GF-D8 (cell line): ENCODE data around the gene NADK2.
A peak's percentile ranks its signal among the peaks of the same experiment; 100 is the strongest.

Experiments used
- DNase-seq: peaks from one replicate; lab custom pipeline; 2025; lab: John Stamatoyannopoulos, UW

Gene NADK2

DNA sequence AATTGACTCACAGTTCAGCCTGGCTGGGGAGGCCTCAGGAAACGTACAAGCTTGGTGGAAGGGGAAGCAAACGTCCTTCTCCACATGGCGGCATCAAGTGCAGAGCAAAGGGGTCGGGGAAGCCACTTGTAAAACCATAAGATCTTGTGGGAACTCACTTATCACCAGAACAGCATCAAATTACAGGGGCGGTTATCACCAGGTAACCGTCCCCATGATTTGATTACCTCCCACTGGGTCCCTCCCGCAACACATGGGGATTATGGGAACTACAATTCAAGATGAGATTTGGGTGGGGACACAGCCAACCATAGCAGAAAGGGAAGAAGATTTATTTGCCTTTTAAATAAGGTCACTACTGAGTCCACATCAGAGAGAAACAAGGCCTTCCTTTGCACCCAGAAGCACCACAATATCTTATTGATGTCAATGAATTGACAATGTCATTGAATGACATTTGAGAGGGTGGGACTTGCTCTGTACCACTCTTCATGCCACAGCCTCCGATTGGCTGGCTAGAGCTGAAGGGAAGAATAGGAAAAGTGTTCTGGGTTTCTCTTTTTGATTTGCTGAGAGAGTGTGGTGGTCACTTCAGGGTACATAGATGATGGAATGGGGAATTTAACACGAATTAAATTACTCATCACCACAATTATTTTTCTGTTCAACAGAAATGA, 78.8 kb downstream of the NADK2 start:
- no peak for DNase-seq

DNA sequence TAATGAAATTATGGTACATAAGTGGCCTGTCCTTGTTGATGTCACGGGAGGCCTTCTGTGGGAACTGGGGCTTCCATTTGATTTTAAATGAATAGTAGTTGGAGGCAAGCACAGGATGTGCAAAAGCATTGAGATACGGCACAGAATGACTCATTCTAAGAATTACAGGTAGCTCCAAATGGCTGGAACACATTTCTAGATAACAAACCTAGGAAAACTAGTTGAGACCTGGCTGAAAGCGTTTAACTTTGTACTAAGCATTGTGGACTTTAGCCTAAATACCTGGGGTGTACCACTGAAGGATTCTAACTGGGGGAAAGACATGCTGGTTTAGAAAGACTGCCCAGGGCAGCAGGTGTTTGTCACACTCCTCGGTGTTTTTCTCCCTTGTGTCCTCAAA, 80.4 kb downstream of the NADK2 start:
- DNase-seq, result no peak

DNA sequence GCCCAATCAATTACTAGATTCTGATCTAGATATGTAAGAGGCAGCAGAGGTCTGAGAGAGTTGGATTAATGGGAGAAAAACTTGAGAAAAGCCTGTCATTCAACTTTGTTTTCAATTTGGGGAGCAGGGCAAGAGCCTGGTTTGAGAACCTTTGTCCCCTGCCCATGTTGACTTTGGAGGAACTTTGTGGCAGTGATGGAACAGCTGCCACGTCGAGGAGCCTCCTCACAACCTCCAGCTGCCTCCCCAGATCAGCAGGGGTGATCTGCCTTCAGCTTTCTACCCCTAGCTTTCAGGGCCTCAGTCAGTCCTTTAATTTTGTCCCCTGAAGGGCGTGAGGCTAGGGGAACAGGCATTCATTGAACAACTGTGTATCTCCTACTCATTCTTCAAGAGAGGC, 81.1 kb downstream of the NADK2 start:
- no peak for DNase-seq

DNA sequence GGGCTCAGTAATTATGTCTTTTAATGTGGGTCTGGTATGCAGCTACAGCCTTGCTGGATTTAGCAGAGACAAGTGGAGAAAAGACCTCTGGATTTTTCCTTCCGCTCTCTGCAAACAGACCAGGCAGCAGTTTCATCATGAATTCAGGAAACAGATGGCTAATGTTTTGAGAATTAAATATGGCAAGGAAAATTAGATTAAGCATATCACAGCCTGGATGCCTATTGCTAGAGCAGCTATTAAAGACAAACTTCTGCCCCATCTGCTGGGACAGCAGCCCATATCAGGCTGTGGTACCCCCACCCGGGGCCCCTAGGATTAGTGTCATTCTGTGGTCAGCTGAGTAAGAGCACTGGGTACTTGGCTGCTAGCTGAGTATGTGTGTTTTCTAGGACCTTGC, 83.6 kb downstream of the NADK2 start:
- no peak for DNase-seq

DNA sequence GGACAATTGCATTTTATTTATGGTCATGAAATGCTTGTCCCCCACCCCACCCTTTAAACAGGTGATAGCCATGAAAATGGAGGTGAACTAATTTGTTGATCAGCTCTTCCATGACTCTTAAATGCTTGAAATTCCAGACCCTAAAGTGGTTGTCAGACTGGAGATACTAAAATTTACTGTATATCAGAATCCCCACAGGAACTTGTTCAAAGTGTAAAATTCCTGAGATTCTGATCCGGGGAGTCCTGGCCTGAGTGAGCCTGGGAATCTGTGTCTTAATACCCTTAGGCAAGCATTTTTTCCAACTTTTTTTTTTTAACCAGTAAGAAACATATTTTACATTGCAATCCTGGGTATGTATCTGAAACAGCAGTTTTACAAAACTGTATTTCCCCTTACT, 85.1 kb downstream of the NADK2 start:
- no peak for DNase-seq

DNA sequence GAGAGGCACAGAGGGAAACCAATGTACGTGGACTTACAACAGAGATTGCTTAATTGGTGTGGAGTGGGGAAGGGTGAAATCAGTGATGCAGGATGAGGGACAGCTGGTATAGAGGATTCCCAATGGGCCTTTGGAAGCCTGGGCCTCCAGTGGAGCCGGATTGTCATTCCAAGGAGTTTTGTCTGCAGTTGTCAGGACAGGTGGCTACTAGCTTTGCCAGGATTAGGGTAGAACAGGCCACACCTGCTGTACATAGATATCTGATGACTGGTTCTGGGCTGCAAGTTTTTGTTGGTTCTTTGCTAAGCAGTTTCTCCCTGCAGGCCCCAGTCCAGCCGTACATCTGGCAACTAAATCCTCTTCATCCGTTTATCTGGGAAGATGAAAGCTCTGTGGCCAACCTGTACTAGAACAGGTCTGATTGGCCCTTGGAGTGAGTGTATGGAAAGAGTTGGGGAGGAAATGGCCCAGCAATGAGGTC, 85.6 kb downstream of the NADK2 start:
- DNase-seq, result no peak

DNA sequence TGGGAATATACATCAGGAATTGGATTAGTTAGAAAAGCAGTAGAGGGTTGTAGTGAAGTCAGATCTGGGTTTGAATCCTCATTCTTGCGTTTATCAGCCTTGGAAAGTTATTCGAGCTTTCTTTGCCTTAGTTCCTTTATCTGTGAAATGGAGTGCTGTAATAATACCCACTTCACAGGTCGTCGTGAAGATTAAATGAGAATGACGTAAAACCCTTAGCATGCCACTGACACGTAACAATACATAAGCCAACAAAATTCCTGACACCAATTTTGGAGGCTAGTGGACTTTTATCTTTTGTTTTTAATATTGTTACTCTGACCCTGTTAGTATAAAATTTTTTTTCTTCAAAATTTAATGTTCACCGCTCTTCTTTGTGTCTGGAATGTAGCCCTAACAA, 86.4 kb downstream of the NADK2 start:
- no peak for DNase-seq

DNA sequence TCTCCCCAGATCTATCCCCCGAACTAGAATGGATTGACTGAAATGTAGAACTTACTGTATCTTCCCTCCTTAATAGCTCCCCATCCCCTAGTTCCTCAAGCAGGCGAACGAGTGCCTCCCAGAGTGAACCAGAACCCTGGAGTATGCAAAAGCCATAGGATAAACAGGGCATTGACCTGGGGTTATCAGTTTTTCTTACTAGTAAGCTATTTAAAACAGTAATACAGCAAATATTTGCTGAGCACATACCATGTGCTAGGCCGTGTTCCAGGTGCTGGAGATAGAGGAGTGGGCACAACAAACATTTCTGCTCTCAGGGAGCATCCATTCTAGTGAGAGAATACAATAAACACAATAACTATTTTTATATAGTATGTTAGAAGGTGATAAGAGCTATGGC, 88.0 kb downstream of the NADK2 start:
- no peak for DNase-seq

DNA sequence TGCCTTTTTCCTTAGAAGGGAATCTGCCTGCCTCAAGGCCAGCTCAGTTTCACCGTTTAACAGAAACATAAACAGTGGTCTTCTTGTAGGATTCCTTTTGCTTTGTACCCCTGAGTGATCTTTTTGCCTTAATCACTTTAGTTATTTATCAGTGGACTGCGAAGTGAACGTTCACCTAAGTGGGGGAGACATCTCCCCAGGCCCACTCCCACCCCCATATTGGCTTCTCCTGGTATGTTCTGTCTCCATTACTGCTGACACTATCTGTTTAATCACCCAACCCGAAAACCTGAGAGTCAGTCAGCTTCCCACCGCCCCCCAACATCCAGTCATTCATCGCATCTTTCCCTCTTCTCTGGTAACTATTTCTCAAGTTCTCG, 88.4 kb downstream of the NADK2 start:
- no peak for DNase-seq

DNA sequence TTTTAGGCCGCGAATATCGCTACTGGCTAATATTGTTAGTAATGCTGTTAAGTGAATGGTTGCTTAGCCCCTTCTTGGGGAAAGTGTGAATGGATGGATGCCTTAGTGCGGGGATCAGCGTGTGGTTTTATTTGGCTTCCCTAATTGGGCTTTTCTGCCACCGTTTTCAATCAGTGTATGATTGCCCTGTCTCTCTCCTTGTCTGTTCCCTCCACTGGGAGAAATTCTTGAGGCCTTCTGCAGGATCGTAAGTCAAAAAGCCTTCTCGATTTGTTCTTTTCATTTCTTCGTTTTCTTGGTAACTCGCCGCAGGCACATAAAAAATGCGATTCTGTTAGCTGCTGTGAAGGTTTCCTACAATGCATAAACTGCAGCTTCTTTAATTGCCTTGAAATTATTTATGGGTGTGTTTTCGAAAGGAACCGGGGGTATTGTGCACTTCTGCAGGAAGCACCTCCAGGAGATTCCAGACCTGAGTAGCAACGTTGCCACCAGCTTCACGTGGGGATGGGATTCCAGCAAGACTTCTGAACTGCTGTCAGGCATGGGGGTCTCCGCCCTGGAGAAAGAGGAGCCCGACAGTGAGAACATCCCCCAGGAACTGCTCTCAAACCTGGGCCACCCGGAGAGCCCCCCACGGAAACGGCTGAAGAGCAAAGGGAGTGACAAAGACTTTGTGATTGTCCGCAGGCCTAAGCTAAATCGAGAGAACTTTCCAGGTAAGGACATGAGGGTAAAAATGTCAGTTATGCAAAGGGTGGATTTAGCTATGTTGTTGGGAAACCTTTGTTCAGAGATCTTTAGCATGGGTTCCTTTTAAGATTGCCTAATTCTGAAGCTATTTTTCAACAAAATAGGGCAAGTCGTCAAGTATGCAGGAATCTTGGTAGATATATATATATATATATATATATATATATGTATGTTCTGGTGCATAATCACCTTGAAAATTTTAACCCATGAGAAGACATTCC, 89.1 kb downstream of the NADK2 start:
- DNase-seq, result no peak

DNA sequence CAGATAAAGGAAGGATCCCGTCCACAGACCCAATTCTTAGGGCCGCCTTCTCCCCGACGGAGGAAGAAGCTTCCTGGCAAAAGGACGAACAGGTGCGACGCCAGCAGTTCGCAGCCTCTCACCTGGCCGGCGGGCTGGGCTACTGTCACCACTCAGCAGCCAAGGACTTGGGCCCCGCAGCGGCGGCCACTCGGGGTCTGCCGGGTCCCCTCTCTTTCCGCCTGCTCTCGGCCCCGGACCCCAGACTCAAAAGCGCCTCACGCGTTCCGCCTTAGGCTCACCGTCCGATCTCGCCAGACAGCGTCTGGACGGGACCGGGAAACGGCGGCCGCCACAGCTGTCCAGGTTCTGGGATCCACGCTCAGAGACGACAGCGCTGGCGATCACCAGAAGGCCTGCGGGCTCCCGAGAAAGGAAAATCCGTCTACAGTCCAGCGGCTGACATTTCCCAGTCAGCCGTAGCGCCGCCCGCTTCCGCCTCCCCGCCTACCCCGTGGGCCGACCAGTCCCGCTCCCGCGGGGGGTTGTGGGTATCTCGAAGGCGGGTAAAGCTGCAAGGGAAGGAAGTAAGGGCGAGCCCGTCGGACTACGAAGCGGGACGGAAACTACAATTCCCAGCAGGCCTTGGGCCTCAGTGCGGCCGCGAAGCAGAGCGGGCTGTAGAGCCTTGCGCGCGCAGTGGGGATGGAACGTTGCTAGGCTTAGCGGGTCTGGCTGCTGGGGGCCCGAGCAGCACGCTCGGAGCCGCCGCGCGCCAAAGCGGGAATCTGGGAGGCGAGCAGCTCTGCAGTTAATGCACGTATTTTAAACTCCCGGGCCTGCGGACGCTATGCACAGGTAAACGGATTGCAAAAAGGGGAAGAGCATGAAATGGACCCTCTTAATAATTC, 90.0 kb downstream of the NADK2 start, which contains the start of the genes LMBRD2 and SKP2:
Gene LMBRD2 (minus strand): TSS at position 454 of the 890 bp plus-strand sequence. CDS start 8,538 bp downstream, outside the sequence.
Gene SKP2 (plus strand): TSS at position 678 of the 890 bp plus-strand sequence. CDS start 152 bp downstream, at position 830.
- peak; percentile 95 for DNase-seq

DNA sequence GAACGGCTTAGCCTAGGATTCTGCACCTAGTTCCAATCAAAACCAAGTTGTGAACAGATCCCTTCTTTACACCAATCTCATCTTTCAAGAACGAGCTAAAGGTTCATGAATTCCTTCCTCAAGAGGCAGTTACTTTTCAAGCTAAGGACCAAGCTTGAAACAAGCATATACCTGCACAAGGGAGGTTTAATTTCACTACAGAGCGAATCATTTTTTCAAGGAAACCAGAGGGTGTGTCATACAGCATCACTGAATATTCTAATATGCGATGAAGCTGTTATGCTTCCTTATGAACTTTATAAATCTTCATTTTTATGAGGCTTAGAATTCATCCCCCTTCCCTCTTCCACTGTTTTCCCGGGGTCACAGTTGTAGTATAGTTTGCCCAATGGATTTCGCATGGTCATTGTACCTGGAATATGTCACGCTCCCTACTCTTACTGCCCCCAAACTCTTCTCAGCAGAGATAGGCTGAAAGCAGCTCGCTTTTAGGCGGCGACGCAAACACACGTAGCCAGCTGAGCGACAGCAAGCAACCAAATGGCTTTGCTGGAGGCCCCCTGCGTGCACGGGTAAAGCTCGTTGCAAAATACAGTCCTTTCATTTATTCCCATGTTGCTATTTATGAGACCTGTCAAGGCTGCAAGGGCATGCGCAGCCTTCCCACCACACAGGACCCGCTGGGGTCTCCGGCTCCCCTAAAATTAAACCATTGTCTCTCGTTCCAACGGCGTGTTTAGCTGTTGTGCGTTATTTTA, 90.9 kb downstream of the NADK2 start:
- peak; percentile 53 for DNase-seq

DNA sequence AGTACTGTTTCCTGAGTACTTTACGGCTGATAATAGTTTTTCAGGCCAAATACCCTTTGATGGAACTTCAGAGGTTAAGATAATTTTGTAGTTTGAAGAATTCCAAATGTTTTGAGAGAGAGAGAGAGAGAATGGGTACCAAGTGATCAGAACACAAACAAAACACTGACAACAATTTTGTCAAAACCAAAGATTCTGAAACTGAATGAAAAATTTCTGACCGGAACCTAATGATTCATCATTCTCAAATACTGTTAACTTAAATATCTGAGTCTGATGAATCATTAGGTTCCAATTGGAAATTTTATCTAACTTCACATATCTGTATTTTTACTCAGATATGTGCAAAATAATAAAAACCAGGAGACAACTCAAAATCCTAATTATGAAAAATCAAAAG, 94.0 kb downstream of the NADK2 start:
- DNase-seq, result no peak

DNA sequence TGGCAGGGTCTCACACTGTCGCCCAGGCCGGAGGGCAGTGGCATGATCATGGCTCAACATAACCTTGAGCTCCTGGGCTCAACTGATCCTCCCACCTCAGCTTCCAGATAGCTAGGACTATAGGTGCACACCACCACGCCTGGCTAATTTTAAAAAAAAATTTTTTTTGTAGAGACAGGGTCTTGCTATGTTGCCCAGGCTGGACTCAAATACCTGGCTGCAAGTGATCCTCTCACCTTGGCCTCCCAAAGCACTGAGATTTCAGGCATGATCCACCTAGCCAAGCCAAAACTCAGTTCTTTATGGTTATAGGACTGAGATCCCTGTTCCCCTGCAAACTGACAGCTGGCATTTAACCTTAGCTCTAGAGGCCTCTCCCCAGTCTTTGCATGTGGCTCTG, 95.3 kb downstream of the NADK2 start:
- no peak for DNase-seq

DNA sequence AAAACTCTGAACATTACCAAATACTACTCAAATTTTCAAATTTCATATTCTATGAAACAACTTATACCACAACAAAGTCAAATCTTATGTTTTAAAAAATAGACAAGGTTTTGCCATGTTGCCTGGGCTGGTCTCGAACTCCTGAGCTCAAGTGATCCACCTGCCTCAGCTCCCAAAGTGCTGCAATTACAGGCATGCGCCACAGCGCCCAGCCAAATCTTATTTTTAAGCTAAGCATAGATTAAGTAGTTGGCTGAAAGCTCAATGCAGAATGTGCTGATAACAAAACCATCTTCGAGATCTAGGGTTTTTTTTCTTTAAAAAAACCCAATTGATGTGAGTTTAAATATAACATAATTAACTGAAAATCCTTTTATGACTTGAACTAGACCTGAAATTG, 96.4 kb downstream of the NADK2 start:
- DNase-seq, result no peak
